Esophagus squamous epithelium (tissue), 5 donors: ENCODE measurements around the gene IFIT1B. TPM values are rescaled to one million over a fixed set of nuclear protein-coding genes. Genes with fewer than 3 reads are reported as not detected.
"Not testable (repeated sequence)": the region's sequence is repeated elsewhere in the genome, so short reads cannot be mapped to it uniquely, and the experiment has no call there.

ENCODE experiments used
- DNase-seq: peaks from one replicate; lab custom pipeline; 2025; lab: John Stamatoyannopoulos, UW
- H3K27ac ChIP-seq, 4 donors: fragments of 200-600 bp; sonication (generic); one replicate each; pipeline ENCODE4 v1.5.1; 2016 to 2019; ENCODE audit warnings: mild to moderate bottlenecking in 1 of 4
- H3K27me3 ChIP-seq, 4 donors: fragments of 200-600 bp; sonication (generic); 1 replicate in 3 of 4; 2 replicates in 1 of 4; pipeline versions ENCODE4 v1.5.1 to v1.6.0; 2017 to 2021; ENCODE audit warnings: antibody characterized with exemption in 1 of 4
- H3K36me3 ChIP-seq, 3 donors: fragments of 200-600 bp; sonication (generic); one replicate each; pipeline ENCODE4 v1.5.1; 2016 to 2019
- H3K4me1 ChIP-seq, 3 donors: fragments of 200-600 bp; sonication (generic); one replicate each; pipeline ENCODE4 v1.5.1; 2017 to 2019
- H3K4me3 ChIP-seq, 4 donors: fragments of 200-600 bp; sonication (generic); 1 replicate in 3 of 4; 2 replicates in 1 of 4; pipeline ENCODE4 v1.5.1; 2016 to 2019; ENCODE audit warnings: mild to moderate bottlenecking in 2 of 4, moderate library complexity in 1 of 4
- H3K9me3 ChIP-seq, 3 donors: fragments of 200-600 bp; sonication (generic); one replicate each; pipeline ENCODE4 v1.5.1; 2016 to 2019
- CTCF ChIP-seq, 6 experiments: fragments of 450-650 bp in 4 of 6; fragments of 200-600 bp in 2 of 6; sonication (generic) in 2 of 6; IDR thresholded peaks; one replicate each; pipeline ENCODE4 v1.5.1; 2016 to 2019; ENCODE audit warnings: antibody characterized with exemption in 6 of 6, mild to moderate bottlenecking in 4 of 6, moderate library complexity in 4 of 6
- POLR2A ChIP-seq, 4 donors: fragments of 450-650 bp; IDR thresholded peaks; one replicate each; pipeline ENCODE4 v1.6.1; 2017; ENCODE audit warnings: antibody characterized with exemption in 4 of 4, mild to moderate bottlenecking in 4 of 4, moderate library complexity in 3 of 4
- WGBS, 2 donors: methylation state at CpG; one replicate each; pipeline ENCODE4 v1.1.5; 2018; 5-methylcytosine and 5-hydroxymethylcytosine counted together
- intact Hi-C: fragments of 100-400 bp; cut with DNase I; formaldehyde crosslinking; loops from one replicate; pipeline ENCODE4 v1.15.0; 2022
- total RNA-seq, 4 donors: library from RNA; depleted of rRNA; stranded (reverse); fragments of >200 nt; gene quantifications; one replicate each; pipeline ENCODE4 v1.1.0, GENCODE V29; 2016
- donor health status: DM: yes; HTN: yes; CAD: no.

IFIT1B gene, protein sequence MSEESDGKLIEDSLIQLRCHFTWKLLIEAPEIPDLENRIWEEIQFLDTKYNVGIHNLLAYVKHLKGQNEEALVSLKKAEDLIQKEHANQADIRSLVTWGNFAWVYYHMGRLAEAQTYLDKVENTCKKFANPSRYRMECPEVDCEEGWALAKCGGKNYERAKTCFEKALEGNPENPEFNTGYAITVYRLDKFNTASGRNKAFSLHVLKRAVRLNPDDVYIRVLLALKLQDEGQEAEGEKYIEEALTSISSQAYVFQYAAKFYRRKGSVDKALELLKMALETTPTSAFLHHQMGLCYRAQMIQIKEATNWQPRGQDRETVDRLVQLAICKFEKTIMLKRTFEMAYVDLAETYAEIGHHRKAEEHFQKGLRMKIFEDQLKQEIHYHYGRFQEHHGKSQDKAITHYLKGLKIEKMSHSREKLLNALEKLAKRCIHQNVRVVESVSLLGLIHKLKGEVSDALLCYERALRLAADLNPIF
- not detected for total RNA-seq

DNA sequence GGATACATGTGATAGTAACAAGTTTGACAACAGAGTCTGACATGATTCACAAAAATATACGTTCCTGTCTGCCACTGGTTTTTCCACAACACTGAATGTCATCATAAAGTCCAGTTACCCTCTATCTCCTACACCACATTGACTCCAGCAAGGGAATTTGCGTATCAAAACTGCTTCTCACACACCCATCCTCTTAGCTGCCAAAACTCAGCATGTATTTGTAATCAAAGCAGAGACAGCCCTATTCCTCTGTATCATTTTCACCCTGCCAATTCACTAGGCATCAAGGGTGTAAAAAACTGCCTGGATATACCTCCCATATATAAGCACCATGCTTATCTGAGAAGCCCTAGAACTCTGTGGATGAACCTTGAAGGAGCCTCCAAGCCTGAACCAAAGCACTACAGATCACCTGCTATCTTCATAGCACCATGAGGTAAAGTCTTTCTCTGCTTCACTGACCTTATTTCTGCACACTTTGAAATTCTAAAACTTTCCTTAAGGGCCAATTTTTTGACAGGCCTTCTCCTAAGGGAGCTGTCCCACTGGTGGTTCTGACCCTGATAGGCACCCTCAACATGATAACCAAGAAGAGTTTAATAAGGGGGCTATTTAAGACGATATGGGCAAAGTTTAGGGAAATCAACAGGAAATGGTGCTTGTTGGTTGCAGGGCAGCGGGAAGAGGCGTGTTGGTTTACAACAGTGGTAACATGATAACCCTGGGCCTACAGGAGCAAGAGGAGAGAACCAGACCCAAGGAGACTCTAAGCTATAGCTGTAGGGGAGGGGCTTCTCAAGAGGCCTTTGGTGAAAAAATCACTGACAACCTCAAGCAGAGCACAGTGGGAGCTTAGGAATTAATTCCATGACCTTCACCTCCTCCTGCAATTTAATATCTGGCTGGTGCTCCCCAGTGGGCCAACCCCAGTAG lies at the start of gene IFIT1B:
TSS of gene IFIT1B (plus strand) at position 352 of the 933 bp plus-strand sequence. CDS start at position 432, 80 bp downstream.
- no peak for DNase-seq
- no peaks in the 10 kb centered on the region for H3K9me3 ChIP-seq
- H3K4me1 ChIP-seq: peaks cover 0 to 28% (median 16%) of the 10 kb centered on the region in 3 donors
- TF ChIP-seq CTCF (IDR thresholded peaks at IDR 0.05) (no peak), POLR2A (IDR thresholded peaks at IDR 0.05) (no peak)
- H3K27ac ChIP-seq: no peak within 1 kb of the TSS
- intact Hi-C loops: no loop called here
- 80 to 96% methylated on average over 4 to 5 of the region's 5 CpGs for WGBS, 2 donors
- H3K36me3 ChIP-seq: no peaks in the 10 kb centered on the region
- no peaks in the 10 kb centered on the region for H3K27me3 ChIP-seq
- no peak within 1 kb of the TSS for H3K4me3 ChIP-seq

- Histone ChIP-seq H3K27me3 (no peaks in the 10 kb centered on the region), H3K4me1 (peaks cover 25 to 67% (median 38%) of the 10 kb centered on the region in 3 donors), H3K36me3 (no peaks in the 10 kb centered on the region), H3K27ac (peak overlapping the region in 3 of 4 donors; percentile 82 to 90 (median 85)), H3K9me3 (no peaks in the 10 kb centered on the region), H3K4me3 (peak overlapping the region in 1 of 4 donors; percentile 68)
- no peak for DNase-seq
- TF ChIP-seq POLR2A (IDR thresholded peaks at IDR 0.05) (no peak), CTCF (IDR thresholded peaks at IDR 0.05) (no peak)
- intact Hi-C loops: no loop called here
- 84 to 94% methylated on average over 2 of the region's 2 CpGs for WGBS, 2 donors
Observed at GRCh38 chr10:89329151-89329550, 48.7 kb upstream of the IFIT1B start.

- H3K36me3 ChIP-seq, intact Hi-C loops, DNase-seq, H3K4me3 ChIP-seq, H3K9me3 ChIP-seq, H3K27me3 ChIP-seq: not testable (repeated sequence)
- peaks cover 26 to 76% (median 43%) of the 10 kb centered on the region in 3 donors for H3K4me1 ChIP-seq
- peak overlapping the region in 1 of 4 donors; percentile 5 for H3K27ac ChIP-seq
- WGBS, 2 donors: 63 to 69% methylated on average over 3 of the region's 3 CpGs
Observed at GRCh38 chr10:89330014-89330413, 47.8 kb upstream of the IFIT1B start.

DNA sequence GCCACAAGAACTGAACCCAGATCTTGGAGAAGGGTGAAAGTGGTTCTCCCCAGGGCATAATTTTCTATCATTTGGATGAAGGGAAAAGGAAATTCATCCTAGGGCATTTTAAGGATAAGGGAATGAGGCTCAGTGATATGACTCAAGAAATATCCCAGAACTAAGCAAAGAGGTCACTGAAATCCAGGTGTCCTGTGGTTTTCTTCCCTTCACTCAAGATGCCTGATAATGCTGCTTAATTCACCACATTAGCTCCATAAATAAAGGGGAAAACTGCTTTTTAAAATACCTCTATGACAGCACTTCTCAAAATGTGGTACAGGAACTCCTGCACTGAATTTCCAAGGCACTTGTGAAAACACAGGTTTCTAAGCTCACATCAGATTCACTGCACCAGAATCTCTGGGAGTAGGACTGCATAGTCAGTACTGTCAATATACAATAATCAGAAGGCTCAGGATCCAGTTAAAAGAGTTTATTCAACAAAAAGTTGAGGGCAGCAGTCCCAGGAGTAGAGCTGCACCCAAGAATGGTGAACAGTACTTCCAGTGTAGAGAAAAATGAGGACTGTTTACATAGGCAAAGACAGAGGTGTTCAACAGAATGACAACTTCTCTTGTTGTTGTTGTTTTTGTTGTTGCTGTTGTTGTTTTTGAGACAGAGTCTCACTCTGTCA lies 47.2 kb upstream of the IFIT1B start:
- DNase-seq: no peak
- intact Hi-C loops: no loop called here
- Histone ChIP-seq H3K27me3 (no peaks in the 10 kb centered on the region), H3K27ac (peak overlapping the region in 2 of 4 donors; percentile 5 to 30), H3K9me3 (no peaks in the 10 kb centered on the region), H3K36me3 (no peaks in the 10 kb centered on the region), H3K4me3 (no peak overlapping the region), H3K4me1 (peaks cover 26 to 79% (median 43%) of the 10 kb centered on the region in 3 donors)
- TF ChIP-seq CTCF (IDR thresholded peaks at IDR 0.05): no peak
- no peak for TF ChIP-seq POLR2A (IDR thresholded peaks at IDR 0.05)

- H3K9me3 ChIP-seq, intact Hi-C loops, H3K27me3 ChIP-seq, H3K36me3 ChIP-seq, DNase-seq: not testable (repeated sequence)
- H3K4me1 ChIP-seq: peaks cover 26 to 82% (median 46%) of the 10 kb centered on the region in 3 donors
- peak overlapping the region; percentile 68 to 80 (median 76) for H3K27ac ChIP-seq
- H3K4me3 ChIP-seq: peak overlapping the region in 3 of 4 donors; percentile 29 to 57 (median 36)
- WGBS, 2 donors: 61 to 83% methylated on average over 14 of the region's 14 CpGs
Observed at GRCh38 chr10:89331487-89332122, 46.3 kb upstream of the IFIT1B start.
